ENCODE data around the gene ANKRD13B.

Gene ANKRD13B

DNA sequence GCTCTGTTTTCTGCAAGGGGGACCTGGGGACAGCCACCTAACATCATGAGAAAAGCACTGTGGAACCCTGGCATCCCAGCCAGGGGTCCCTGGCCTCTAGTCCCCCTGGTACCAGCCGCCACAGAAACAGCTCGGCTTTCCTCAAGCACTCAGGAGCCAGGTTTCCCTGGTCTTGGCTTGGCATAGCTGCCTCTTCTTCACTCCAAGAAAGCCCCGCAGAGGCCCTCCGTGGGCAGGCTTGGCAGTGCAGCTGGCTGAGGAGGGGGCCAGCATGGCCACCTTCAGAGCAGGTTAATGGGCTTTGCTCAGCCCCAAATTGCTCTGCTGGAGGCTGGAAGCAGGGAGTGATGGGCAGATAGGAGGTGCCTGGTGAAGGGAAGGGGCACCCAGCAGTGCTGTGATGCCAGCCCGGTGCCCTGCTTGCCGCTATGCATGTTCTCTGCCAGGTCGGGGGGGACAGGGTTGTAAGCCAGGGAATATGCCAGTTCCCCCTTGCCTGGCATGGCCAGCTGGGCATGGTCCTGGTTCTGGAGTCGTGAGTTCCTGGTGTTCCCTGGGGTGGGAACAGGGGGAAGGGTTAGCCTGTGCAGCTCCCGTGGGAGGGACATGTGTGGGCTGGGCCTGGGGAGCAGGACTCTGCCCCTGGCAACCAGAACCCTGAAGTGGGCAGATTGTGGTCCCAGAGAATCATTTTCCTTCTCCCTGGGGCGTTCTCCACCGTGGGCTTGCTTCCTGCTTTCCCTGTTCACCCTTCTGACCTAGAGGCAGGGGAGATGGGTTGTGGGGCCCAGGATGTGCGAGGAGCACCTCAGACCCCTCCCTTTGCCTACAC lies 3.2 kb downstream of the ANKRD13B start:
- TF ChIP-seq, protein P1, sequence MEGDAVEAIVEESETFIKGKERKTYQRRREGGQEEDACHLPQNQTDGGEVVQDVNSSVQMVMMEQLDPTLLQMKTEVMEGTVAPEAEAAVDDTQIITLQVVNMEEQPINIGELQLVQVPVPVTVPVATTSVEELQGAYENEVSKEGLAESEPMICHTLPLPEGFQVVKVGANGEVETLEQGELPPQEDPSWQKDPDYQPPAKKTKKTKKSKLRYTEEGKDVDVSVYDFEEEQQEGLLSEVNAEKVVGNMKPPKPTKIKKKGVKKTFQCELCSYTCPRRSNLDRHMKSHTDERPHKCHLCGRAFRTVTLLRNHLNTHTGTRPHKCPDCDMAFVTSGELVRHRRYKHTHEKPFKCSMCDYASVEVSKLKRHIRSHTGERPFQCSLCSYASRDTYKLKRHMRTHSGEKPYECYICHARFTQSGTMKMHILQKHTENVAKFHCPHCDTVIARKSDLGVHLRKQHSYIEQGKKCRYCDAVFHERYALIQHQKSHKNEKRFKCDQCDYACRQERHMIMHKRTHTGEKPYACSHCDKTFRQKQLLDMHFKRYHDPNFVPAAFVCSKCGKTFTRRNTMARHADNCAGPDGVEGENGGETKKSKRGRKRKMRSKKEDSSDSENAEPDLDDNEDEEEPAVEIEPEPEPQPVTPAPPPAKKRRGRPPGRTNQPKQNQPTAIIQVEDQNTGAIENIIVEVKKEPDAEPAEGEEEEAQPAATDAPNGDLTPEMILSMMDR (IDR thresholded peaks at IDR 0.05; ENCODE audit: low read depth, low read length), result no peak
- no peak overlapping the region for H3K4me3 ChIP-seq (ENCODE audit: low read depth, low read length)

DNA sequence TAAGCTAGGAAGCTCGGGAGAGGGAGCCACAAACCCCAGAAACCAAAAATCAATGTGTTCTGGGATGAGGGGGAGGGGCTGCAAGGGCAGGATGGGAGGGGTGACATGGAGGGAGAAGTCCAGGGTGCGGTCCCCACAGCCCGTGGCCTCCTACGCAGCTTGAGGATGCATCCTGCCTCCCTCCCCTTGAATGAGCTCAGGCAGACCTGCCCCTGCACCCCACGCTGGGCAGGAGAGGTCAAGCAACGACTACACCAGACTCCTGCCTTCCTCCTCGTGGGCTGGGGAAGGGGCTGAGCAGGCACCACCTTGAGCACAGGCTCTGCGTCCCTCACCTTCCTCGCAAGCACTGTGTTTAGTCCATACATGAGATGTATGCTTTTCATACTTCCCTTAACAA lies 3.9 kb downstream of the ANKRD13B start:
- TF ChIP-seq, protein P1 (IDR thresholded peaks at IDR 0.05; ENCODE audit: low read depth, low read length), result no peak

GRCh38 chr17:29597361-29598172 lies 4.6 kb downstream of the ANKRD13B start:
- TF ChIP-seq, protein P1 (IDR thresholded peaks at IDR 0.05; ENCODE audit: low read depth, low read length), result no peak
- H3K4me3 ChIP-seq (ENCODE audit: low read depth, low read length), result no peak overlapping the region

More for the DNA sequence above, 3.9 kb downstream of the ANKRD13B start:
- H3K4me3 ChIP-seq (ENCODE audit: low read depth, low read length), result no peak overlapping the region

DNA sequence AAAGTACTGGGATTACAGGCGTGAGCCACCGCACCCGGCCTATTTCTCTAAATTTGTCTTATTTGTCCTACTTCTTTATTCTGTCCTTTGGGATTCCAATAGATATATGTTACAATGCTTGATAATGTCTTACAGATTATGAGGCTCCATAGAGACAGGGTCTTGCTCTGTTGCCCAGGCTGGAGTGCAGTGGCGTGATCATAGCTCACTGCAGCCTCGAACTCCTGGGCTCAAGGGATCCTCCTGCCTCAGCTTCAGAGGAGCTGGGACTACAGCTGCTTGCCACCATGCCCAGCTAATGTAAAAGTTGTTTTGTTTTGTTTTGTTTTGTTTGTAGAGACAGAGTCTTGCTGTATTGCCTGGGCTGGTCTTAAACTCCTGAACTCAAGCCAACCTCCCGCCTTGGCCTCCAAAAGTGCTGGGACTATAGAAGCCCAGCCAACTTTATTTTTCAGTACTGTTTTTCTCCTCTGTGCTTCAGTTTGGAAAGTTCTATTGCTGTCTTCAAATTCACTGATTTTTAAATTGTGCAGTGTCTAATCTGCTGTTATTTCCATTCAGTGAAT lies 10.3 kb downstream of the ANKRD13B start:
- H3K4me3 ChIP-seq (ENCODE audit: low read depth, low read length), result no peak overlapping the region
- TF ChIP-seq, protein P1 (IDR thresholded peaks at IDR 0.05; ENCODE audit: low read depth, low read length), result no peak

DNA sequence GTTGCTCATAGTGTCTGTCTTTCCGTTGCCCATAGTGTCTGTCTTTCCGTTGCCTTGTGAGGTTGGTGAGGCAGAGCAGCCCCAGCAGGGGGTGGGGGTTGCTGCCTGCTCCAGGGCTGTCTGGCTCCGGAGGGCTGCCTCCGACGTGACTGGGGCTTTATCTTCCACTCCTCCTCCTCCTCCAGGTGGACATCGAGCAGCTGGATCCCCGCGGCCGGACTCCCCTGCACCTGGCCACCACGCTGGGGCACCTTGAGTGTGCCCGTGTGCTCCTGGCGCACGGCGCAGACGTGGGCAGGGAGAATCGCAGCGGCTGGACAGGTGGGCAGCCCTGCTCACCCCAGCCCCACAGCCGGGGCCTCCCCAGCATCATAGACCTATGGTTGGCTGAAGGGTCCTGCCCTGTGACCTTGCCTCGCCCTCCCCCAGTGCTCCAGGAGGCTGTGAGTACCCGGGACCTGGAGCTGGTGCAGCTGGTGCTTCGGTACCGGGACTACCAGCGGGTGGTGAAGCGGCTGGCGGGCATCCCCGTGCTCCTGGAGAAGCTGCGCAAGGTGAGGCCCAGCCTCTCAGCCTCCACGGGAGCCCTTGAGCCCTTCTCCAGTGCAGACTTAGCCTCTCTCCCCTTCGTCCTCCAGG lies 14.7 kb downstream of the ANKRD13B start:
- H3K4me3 ChIP-seq (ENCODE audit: low read depth, low read length), result no peak overlapping the region
- TF ChIP-seq, protein P1 (IDR thresholded peaks at IDR 0.05; ENCODE audit: low read depth, low read length), result no peak

GRCh38 chr17:29608986-29609385 lies 16.1 kb downstream of the ANKRD13B start:
- no peak overlapping the region for H3K4me3 ChIP-seq (ENCODE audit: low read depth, low read length)
- TF ChIP-seq, protein P1 (IDR thresholded peaks at IDR 0.05; ENCODE audit: low read depth, low read length), result no peak
